ENCODE measurements around the gene RNASE2. TPM values are rescaled to one million over a fixed set of nuclear protein-coding genes. Genes with fewer than 3 reads are reported as not detected.
A peak's percentile ranks its signal among the peaks of the same experiment; 100 is the strongest.
"Not testable (repeated sequence)": the region's sequence is repeated elsewhere in the genome, so short reads cannot be mapped to it uniquely, and the experiment has no call there.

The RNASE2 gene
- total RNA-seq: not detected in 3 replicates
- long read RNA-seq: 0 reads

DNA sequence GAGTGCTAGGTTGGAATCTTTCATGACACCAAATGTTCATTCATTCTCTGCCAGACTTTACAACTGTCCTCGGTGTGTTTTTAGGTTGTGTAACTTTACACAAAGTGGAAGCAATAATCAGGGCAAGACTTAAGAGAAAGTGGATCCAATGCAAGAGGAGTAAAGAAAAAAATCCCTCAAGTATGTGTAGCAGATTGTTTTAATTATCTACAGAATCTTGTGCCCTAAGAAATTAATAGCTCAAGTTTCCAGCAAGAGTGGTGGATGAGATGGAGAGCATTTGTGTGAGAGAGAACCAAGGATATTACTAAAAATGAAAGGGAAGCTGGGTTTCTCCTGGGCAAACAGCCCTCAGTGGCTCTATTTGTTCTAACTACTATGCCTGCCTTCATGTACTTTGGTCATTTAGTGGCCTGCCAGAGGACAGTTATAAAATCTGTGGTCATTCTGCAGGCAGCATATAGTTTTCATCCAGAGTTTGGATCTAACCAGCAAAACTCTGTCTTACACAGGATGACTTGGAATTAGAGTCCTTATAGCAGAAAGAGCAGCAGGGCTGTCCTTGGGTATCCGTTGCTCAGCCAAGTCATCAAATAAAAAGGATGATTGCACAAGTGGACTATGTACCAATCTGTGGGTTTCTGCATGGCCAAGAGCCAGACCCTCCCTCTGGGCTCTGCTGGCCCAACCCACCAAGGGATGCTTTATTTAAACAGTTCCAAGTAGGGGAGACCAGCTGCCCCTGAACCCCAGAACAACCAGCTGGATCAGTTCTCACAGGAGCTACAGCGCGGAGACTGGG, at the start of gene RNASE2:
TSS of gene RNASE2 (plus strand) at position 752 of the 802 bp plus-strand sequence. CDS start 285 bp downstream, outside the sequence.
- H3K36me3 Mint-ChIP-seq (ENCODE audit: low read depth); H3K4me1 Mint-ChIP-seq (ENCODE audit: low read depth); DNase-seq (ENCODE audit: low spot score); H3K9me3 Mint-ChIP-seq (ENCODE audit: low read depth); H3K27ac Mint-ChIP-seq (ENCODE audit: unreplicated experiment); H3K4me3 Mint-ChIP-seq (ENCODE audit: unreplicated experiment): not testable (repeated sequence)
- H3K27me3 Mint-ChIP-seq (ENCODE audit: low read depth): peaks cover 23% of the 10 kb centered on the region

DNA sequence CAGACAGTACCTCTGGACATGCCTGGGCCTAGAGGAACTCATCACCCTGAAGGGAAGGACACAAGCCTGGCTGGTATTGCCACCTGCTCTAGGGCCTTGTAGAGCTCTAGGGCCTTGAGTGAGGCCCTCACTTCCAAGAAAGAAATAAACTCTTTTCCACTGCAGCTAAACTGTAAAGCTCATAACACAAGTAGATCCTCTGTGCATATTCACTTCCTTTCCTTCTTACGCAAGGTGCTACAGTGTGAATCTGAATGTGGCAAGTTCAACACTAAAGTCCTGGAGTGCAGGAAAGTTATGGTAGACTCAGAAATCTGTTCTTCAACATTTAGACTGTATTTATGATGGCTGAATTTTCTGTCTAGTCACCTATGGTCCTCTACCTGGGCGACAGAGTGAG, 49.6 kb upstream of the RNASE2 start:
- Mint-ChIP-seq H3K9me3 (ENCODE audit: low read depth) (no peaks in the 10 kb centered on the region), H3K36me3 (ENCODE audit: low read depth) (no peaks in the 10 kb centered on the region), H3K27ac (ENCODE audit: unreplicated experiment) (no peak overlapping the region), H3K4me3 (ENCODE audit: unreplicated experiment) (no peak overlapping the region), H3K27me3 (ENCODE audit: low read depth) (peaks cover 8% of the 10 kb centered on the region), H3K4me1 (ENCODE audit: low read depth) (no peaks in the 10 kb centered on the region)
- TF ChIP-seq, protein P1, sequence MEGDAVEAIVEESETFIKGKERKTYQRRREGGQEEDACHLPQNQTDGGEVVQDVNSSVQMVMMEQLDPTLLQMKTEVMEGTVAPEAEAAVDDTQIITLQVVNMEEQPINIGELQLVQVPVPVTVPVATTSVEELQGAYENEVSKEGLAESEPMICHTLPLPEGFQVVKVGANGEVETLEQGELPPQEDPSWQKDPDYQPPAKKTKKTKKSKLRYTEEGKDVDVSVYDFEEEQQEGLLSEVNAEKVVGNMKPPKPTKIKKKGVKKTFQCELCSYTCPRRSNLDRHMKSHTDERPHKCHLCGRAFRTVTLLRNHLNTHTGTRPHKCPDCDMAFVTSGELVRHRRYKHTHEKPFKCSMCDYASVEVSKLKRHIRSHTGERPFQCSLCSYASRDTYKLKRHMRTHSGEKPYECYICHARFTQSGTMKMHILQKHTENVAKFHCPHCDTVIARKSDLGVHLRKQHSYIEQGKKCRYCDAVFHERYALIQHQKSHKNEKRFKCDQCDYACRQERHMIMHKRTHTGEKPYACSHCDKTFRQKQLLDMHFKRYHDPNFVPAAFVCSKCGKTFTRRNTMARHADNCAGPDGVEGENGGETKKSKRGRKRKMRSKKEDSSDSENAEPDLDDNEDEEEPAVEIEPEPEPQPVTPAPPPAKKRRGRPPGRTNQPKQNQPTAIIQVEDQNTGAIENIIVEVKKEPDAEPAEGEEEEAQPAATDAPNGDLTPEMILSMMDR (IDR thresholded peaks at IDR 0.05): no peak
- DNase-seq (ENCODE audit: low spot score): no peak

DNA sequence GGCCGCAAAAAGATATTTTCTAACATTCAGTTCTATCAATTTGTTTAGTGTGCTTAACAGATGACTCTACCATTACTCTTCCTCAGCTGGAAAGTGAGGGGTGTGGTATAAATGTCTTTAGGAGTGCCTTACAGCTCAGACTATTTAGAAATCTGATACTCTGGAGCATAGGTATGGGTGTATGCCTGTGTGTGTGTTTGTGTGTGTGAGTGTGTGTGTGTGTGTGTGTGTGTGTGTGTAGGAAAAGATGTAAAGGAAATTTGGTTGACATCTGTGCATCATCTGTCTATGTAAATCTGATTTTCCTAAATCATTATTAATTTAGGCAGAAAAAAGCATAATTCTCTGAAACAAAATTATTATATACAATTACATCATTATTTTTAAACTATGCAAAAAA, 48.1 kb upstream of the RNASE2 start:
- Mint-ChIP-seq H3K4me1 (ENCODE audit: low read depth) (no peaks in the 10 kb centered on the region), H3K27me3 (ENCODE audit: low read depth) (peaks cover 8% of the 10 kb centered on the region), H3K4me3 (ENCODE audit: unreplicated experiment) (no peak overlapping the region), H3K36me3 (ENCODE audit: low read depth) (no peaks in the 10 kb centered on the region), H3K9me3 (ENCODE audit: low read depth) (no peaks in the 10 kb centered on the region), H3K27ac (ENCODE audit: unreplicated experiment) (no peak overlapping the region)
- TF ChIP-seq, protein P1 (IDR thresholded peaks at IDR 0.05): no peak
- DNase-seq (ENCODE audit: low spot score): no peak

DNA sequence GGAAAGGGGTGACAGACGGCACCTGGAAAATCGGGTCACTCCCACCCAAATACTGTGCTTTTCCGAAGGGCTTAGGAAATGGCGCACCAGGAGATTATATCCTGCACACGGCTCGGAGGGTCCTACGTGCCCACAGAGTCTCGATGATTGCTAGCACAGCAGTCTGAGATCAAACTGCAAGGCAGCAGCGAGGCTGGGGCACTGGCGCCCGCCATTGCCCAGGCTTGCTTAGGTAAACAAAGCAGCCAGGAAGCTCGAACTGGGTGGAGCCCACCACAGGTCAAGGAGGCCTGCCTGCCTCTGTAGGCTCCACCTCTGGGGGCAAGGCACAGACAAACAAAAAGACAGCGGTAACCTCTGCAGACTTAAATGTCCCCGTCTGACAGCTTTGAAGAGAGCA, 44.5 kb upstream of the RNASE2 start:
- H3K36me3 Mint-ChIP-seq (ENCODE audit: low read depth); H3K4me1 Mint-ChIP-seq (ENCODE audit: low read depth); H3K27ac Mint-ChIP-seq (ENCODE audit: unreplicated experiment); H3K9me3 Mint-ChIP-seq (ENCODE audit: low read depth); H3K4me3 Mint-ChIP-seq (ENCODE audit: unreplicated experiment); H3K27me3 Mint-ChIP-seq (ENCODE audit: low read depth); DNase-seq (ENCODE audit: low spot score): not testable (repeated sequence)

DNA sequence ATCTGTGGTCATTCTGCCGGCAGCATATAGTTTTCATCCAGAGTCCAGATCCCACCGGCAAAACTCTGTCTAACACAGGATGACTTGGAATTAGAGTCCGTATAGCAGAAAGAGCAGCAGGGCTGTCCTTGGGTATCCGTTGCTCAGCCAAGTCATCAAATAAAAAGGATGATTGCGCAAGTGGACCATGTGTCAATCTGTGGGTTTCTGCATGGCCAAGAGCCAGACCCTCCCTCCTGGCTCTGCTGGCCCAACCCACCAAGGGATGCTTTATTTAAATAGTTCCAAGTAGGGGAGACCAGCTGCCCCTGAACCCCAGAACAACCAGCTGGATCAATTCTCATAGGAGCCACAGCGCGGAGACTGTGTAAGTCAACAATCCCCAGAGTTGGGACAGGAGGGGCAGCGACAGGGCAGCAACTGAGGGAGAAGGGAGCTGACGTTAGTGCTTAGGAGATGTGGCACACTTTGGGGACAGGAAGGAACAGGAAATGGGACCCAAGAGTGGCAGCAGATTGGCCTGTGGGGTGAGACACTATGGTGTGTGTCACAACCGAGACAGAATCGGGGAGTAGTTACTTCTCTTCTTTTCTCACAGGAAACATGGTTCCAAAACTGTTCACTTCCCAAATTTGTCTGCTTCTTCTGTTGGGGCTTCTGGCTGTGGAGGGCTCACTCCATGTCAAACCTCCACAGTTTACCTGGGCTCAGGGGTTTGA, 36.1 kb upstream of the RNASE2 start:
- not testable (repeated sequence) for H3K9me3 Mint-ChIP-seq (ENCODE audit: low read depth); H3K27ac Mint-ChIP-seq (ENCODE audit: unreplicated experiment); H3K4me1 Mint-ChIP-seq (ENCODE audit: low read depth); H3K4me3 Mint-ChIP-seq (ENCODE audit: unreplicated experiment); H3K36me3 Mint-ChIP-seq (ENCODE audit: low read depth); DNase-seq (ENCODE audit: low spot score)
- H3K27me3 Mint-ChIP-seq (ENCODE audit: low read depth): peaks cover 14% of the 10 kb centered on the region

DNA sequence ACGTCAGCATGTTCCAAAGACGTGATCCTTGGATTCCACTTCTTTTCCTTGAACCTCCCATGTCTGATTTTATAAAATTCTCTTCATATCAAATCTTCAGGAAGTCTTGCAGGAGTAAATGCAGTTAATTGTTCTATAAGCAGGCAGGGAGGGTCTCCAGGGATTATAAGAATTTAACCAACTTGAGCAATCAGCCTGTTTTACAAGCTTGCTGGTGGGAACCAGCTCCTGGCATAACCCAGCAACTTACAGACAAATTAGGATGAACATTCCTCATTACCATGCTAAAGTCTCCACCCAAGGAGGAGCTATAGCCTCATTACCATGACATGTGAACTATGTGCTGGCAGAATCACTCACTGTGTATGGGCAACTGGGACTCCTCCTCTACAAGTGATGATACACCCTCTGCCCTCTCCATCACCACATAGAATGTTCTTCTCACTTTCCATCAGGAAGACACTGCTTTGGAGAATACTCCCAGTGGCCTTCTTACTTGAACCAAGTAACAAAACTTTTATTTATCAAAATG, 31.5 kb upstream of the RNASE2 start:
- not testable (repeated sequence) for H3K36me3 Mint-ChIP-seq (ENCODE audit: low read depth); H3K27ac Mint-ChIP-seq (ENCODE audit: unreplicated experiment); H3K4me3 Mint-ChIP-seq (ENCODE audit: unreplicated experiment)

DNA sequence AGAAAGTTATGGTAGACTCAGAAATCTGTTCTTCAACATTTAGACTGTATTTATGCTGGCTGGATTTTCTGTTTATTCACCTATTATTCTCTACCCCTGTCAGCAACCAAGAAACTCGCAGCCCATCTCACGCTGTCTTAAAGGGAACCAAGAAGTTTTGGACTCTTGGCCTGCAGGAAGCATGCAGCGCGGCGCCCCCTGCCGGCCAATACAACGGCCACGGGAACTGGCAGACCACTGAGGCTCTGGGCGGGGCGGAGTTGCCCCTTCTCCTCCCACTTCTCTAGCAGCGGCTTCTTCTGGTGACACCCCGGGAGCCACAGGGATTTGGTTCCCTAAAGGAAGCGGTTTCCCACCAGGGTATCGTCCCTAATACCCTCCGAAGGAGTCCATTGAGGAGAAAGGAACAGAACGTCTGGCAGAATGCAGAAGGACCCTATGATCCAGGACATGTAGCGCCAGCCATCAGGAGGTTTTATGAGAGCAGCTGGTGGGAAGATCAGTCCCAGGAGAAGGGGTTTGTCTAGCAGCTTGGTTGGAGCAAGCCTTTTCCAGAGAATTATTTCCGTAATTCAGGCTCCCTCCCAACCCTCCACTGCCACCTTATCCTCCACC, 21.0 kb upstream of the RNASE2 start:
- Mint-ChIP-seq H3K36me3 (ENCODE audit: low read depth) (no peaks in the 10 kb centered on the region), H3K27me3 (ENCODE audit: low read depth) (peaks cover 17% of the 10 kb centered on the region), H3K9me3 (ENCODE audit: low read depth) (no peaks in the 10 kb centered on the region), H3K4me1 (ENCODE audit: low read depth) (no peaks in the 10 kb centered on the region), H3K27ac (ENCODE audit: unreplicated experiment) (no peak overlapping the region), H3K4me3 (ENCODE audit: unreplicated experiment) (no peak overlapping the region)
- DNase-seq (ENCODE audit: low spot score): no peak
- TF ChIP-seq, protein P1 (IDR thresholded peaks at IDR 0.05): peak; percentile 65

More for the DNA sequence above, 31.5 kb upstream of the RNASE2 start:
- DNase-seq (ENCODE audit: low spot score); H3K27me3 Mint-ChIP-seq (ENCODE audit: low read depth); H3K4me1 Mint-ChIP-seq (ENCODE audit: low read depth): not testable (repeated sequence)
- H3K9me3 Mint-ChIP-seq (ENCODE audit: low read depth): peaks cover 16% of the 10 kb centered on the region
